Measurements from ENCODE around the gene MISP3. TPM values are rescaled to one million over a fixed set of nuclear protein-coding genes. Genes with fewer than 3 reads are reported as not detected.

MISP3 gene
- total RNA-seq, 2 donors from 2014 or later: 1.7 to 2.7 TPM

GRCh38 chr19:14102102-14102696 is 29.6 kb downstream of the MISP3 start:
- H3K4me3 ChIP-seq: no peak overlapping the region
- ATAC-seq (ENCODE audit: insufficient number of reproducible peaks, low FRiP score, low read depth) (no peak), DNase-seq (ENCODE audit: low spot score) (no peak)
- no peak overlapping the region for H3K27ac ChIP-seq
- peaks cover 1 to 7% of the 10 kb centered on the region in 2 donors for H3K4me1 ChIP-seq (ENCODE audit: control insufficient read depth in 1 of 2, low read depth in 2 of 2)
- H3K9me3 ChIP-seq: no peaks in the 10 kb centered on the region
- H3K36me3 ChIP-seq: peaks cover 47% of the 10 kb centered on the region
- no peak for TF ChIP-seq CTCF (IDR thresholded peaks at IDR 0.05)
- H3K27me3 ChIP-seq (replicated peaks; ENCODE audit: insufficient read depth): no peaks in the 10 kb centered on the region

- Histone ChIP-seq H3K27ac (no peak overlapping the region), H3K4me3 (no peak overlapping the region), H3K27me3 (replicated peaks; ENCODE audit: insufficient read depth) (no peaks in the 10 kb centered on the region), H3K9me3 (no peaks in the 10 kb centered on the region), H3K36me3 (peaks cover 42% of the 10 kb centered on the region), H3K4me1 (ENCODE audit: control insufficient read depth in 1 of 2, low read depth in 2 of 2) (peaks cover 5 to 13% of the 10 kb centered on the region in 2 donors)
- TF ChIP-seq CTCF (IDR thresholded peaks at IDR 0.05): no peak
- DNase-seq (ENCODE audit: low spot score): no peak
- no peak for ATAC-seq (ENCODE audit: insufficient number of reproducible peaks, low FRiP score, low read depth)
Observed at GRCh38 chr19:14102756-14103155, 30.2 kb downstream of the MISP3 start.

- no peak for TF ChIP-seq CTCF (IDR thresholded peaks at IDR 0.05)
- DNase-seq (ENCODE audit: low spot score): no peak
- ATAC-seq (ENCODE audit: insufficient number of reproducible peaks, low FRiP score, low read depth): no peak
- Histone ChIP-seq H3K4me1 (ENCODE audit: control insufficient read depth in 1 of 2, low read depth in 2 of 2) (peaks cover 10 to 18% of the 10 kb centered on the region in 2 donors), H3K27ac (no peak overlapping the region), H3K4me3 (no peak overlapping the region), H3K27me3 (replicated peaks; ENCODE audit: insufficient read depth) (no peaks in the 10 kb centered on the region), H3K9me3 (no peaks in the 10 kb centered on the region), H3K36me3 (peaks cover 38% of the 10 kb centered on the region)
Observed at GRCh38 chr19:14103310-14103709, 30.7 kb downstream of the MISP3 start.

GRCh38 chr19:14105680-14106079 is 33.1 kb downstream of the MISP3 start:
- DNase-seq (ENCODE audit: low spot score) (no peak), ATAC-seq (ENCODE audit: insufficient number of reproducible peaks, low FRiP score, low read depth) (no peak)
- no peak for TF ChIP-seq CTCF (IDR thresholded peaks at IDR 0.05)
- Histone ChIP-seq H3K27ac (peak overlapping the region in 1 of 2 donors; percentile 91), H3K36me3 (peaks cover 35% of the 10 kb centered on the region), H3K9me3 (no peaks in the 10 kb centered on the region), H3K4me3 (no peak overlapping the region), H3K27me3 (replicated peaks; ENCODE audit: insufficient read depth) (no peaks in the 10 kb centered on the region), H3K4me1 (ENCODE audit: control insufficient read depth in 1 of 2, low read depth in 2 of 2) (peaks cover 13 to 40% of the 10 kb centered on the region in 2 donors)

GRCh38 chr19:14106840-14107239 is 34.3 kb downstream of the MISP3 start:
- H3K4me1 ChIP-seq (ENCODE audit: control insufficient read depth in 1 of 2, low read depth in 2 of 2): peaks cover 17 to 51% of the 10 kb centered on the region in 2 donors
- H3K9me3 ChIP-seq: no peaks in the 10 kb centered on the region
- H3K36me3 ChIP-seq: peaks cover 25% of the 10 kb centered on the region
- no peak for TF ChIP-seq CTCF (IDR thresholded peaks at IDR 0.05)
- no peaks in the 10 kb centered on the region for H3K27me3 ChIP-seq (replicated peaks; ENCODE audit: insufficient read depth)
- DNase-seq (ENCODE audit: low spot score): no peak
- H3K27ac ChIP-seq: peak overlapping the region; percentile 88 to 91
- H3K4me3 ChIP-seq: no peak overlapping the region
- ATAC-seq (ENCODE audit: insufficient number of reproducible peaks, low FRiP score, low read depth): no peak
